Measurements from ENCODE around the gene YES1. TPM values are rescaled to one million over a fixed set of nuclear protein-coding genes. Genes with fewer than 3 reads are reported as not detected.

Gene YES1
- total and polyA plus RNA-seq, 4 donors, result 17.9 to 61.7 (median 31.6) TPM

DNA sequence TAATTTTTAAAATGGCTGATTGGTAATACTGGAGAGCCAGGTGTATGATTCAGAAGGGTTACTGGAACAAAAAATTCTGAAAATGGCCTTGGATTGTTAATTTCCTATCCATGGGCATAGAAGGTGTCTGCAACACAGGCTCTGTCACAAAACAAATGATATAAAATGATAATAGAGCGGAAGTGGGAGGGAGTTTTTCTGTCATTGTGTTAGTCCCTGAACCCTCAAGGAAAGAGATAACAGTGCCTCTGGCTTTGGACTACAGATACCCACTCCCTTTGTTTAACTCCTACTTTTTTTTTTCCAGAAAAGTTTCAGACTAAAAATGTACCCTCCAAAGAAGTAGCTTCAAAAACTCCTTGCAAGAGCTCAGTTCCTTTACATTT lies 28.0 kb upstream of the YES1 start:
- peaks cover 0 to 3% (median 0%) of the 10 kb centered on the region in 5 donors for H3K4me1 ChIP-seq (ENCODE audit: control insufficient read depth in 5 of 5, insufficient read depth in 5 of 5, low read length in 5 of 5)
- H3K9me3 ChIP-seq (ENCODE audit: control insufficient read depth in 4 of 4, insufficient read depth in 3 of 4, low read length in 3 of 4), result no peaks in the 10 kb centered on the region

DNA sequence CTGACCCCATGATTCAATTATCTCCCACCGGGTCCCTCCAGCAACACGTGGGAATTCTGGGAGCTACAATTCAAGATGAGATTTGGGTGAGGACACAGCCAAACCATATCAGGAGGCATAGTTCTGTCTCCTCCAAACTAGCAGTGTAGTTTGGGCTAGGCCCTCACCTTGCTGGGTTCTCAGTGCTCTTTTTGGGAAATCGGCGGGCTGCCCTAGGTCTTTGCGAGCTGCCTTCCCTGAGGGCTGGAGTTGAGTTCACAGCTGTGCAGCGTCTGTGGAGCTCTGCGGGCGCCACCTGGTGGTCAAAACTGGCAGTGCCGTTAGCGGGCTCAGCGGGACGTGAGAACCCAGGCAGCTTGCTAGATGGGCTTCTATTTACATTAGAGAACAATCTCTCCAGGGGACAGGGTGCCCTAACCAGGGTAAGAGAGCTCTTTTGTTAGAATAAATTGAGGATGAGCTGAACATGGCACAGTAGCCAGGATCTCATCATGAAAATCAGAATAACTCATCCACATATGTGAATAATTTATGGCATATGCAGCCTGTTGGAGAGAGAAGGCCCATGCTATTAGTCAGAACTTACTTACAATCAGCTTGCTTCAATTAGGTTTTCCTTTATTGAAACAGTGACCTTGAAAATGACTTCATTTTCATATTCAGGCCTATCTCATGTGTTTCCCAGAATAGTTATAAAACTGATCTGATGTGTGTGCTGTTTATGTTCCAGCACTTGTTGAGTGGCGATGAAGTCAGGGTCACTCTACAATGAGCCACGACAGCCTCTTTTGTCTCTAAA lies 27.4 kb upstream of the YES1 start:
- H3K4me3 ChIP-seq, result no peak overlapping the region
- H3K36me3 ChIP-seq (ENCODE audit: control insufficient read depth in 4 of 4, insufficient read depth in 4 of 4, low read length in 4 of 4), result no peaks in the 10 kb centered on the region
- peak; percentile 84 to 89 (median 88) for DNase-seq
- peak; percentile 96 for ATAC-seq (ENCODE audit: insufficient read depth, low FRiP score)
- peak overlapping the region; percentile 3 to 14 for H3K27ac ChIP-seq (ENCODE audit: low read depth in 1 of 2, low read length in 1 of 2)
- no peaks in the 10 kb centered on the region for H3K27me3 ChIP-seq (ENCODE audit: control insufficient read depth in 3 of 3, insufficient read depth in 3 of 3, low read length in 2 of 3)
- H3K9ac ChIP-seq (ENCODE audit: insufficient read depth in 1 of 2, low read length in 2 of 2), result no peak overlapping the region
- peaks cover 0 to 3% (median 0%) of the 10 kb centered on the region in 5 donors for H3K4me1 ChIP-seq (ENCODE audit: control insufficient read depth in 5 of 5, insufficient read depth in 5 of 5, low read length in 5 of 5)
- TF ChIP-seq, protein P1, sequence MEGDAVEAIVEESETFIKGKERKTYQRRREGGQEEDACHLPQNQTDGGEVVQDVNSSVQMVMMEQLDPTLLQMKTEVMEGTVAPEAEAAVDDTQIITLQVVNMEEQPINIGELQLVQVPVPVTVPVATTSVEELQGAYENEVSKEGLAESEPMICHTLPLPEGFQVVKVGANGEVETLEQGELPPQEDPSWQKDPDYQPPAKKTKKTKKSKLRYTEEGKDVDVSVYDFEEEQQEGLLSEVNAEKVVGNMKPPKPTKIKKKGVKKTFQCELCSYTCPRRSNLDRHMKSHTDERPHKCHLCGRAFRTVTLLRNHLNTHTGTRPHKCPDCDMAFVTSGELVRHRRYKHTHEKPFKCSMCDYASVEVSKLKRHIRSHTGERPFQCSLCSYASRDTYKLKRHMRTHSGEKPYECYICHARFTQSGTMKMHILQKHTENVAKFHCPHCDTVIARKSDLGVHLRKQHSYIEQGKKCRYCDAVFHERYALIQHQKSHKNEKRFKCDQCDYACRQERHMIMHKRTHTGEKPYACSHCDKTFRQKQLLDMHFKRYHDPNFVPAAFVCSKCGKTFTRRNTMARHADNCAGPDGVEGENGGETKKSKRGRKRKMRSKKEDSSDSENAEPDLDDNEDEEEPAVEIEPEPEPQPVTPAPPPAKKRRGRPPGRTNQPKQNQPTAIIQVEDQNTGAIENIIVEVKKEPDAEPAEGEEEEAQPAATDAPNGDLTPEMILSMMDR (IDR thresholded peaks at IDR 0.05; ENCODE audit: control extremely low read depth, extremely low read depth), result peak; percentile 88
- 21% methylated on average over 14 of the region's 14 CpGs for WGBS, 2 donors
- H3K9me3 ChIP-seq (ENCODE audit: control insufficient read depth in 4 of 4, insufficient read depth in 3 of 4, low read length in 3 of 4), result no peaks in the 10 kb centered on the region

More for the DNA sequence above, 28.0 kb upstream of the YES1 start:
- DNase-seq (no peak), ATAC-seq (ENCODE audit: insufficient read depth, low FRiP score) (no peak)
- Histone ChIP-seq H3K27me3 (ENCODE audit: control insufficient read depth in 3 of 3, insufficient read depth in 3 of 3, low read length in 2 of 3) (no peaks in the 10 kb centered on the region), H3K36me3 (ENCODE audit: control insufficient read depth in 4 of 4, insufficient read depth in 4 of 4, low read length in 4 of 4) (no peaks in the 10 kb centered on the region), H3K27ac (ENCODE audit: low read depth in 1 of 2, low read length in 1 of 2) (peak overlapping the region in 1 of 2 donors; percentile 14), H3K4me3 (no peak overlapping the region), H3K9ac (ENCODE audit: insufficient read depth in 1 of 2, low read length in 2 of 2) (no peak overlapping the region)
- TF ChIP-seq, protein P1 (IDR thresholded peaks at IDR 0.05; ENCODE audit: control extremely low read depth, extremely low read depth), result no peak
- WGBS, 2 donors, result 59 to 78% methylated on average over 1 of the region's 1 CpG

DNA sequence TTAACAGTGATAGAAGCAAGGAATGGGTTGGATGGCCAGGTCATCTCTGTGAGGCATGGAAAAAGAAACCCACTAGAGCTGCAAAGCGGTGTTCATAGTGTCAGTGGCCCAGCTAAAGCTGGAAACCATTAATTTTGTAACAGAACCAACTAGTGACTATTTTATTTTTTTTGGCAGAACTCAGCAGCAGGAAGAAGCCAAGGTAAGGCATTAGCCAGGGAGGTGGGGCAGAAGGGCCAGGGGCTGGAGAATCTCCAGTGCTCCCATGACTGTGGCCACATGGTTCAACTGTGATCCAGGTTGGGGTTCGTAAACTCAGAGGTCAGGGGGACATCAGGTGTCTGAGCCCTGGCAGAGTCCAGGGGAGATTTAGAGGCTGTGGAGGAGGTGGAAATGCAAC lies 25.9 kb upstream of the YES1 start:
- no peak overlapping the region for H3K4me3 ChIP-seq
- no peak for DNase-seq
- 91 to 100% methylated on average over 2 of the region's 2 CpGs for WGBS, 2 donors
- H3K27ac ChIP-seq (ENCODE audit: low read depth in 1 of 2, low read length in 1 of 2), result no peak overlapping the region
- no peaks in the 10 kb centered on the region for H3K27me3 ChIP-seq (ENCODE audit: control insufficient read depth in 3 of 3, insufficient read depth in 3 of 3, low read length in 2 of 3)
- TF ChIP-seq, protein P1 (IDR thresholded peaks at IDR 0.05; ENCODE audit: control extremely low read depth, extremely low read depth), result no peak
- no peak for ATAC-seq (ENCODE audit: insufficient read depth, low FRiP score)
- H3K4me1 ChIP-seq (ENCODE audit: control insufficient read depth in 5 of 5, insufficient read depth in 5 of 5, low read length in 5 of 5), result peaks cover 0 to 3% (median 0%) of the 10 kb centered on the region in 5 donors
- no peaks in the 10 kb centered on the region for H3K36me3 ChIP-seq (ENCODE audit: control insufficient read depth in 4 of 4, insufficient read depth in 4 of 4, low read length in 4 of 4)
- H3K9ac ChIP-seq (ENCODE audit: insufficient read depth in 1 of 2, low read length in 2 of 2), result no peak overlapping the region
- H3K9me3 ChIP-seq (ENCODE audit: control insufficient read depth in 4 of 4, insufficient read depth in 3 of 4, low read length in 3 of 4), result no peaks in the 10 kb centered on the region

Data from lung (tissue), 12 donors.